ENCODE data around the gene ZSWIM9.
"Not testable (repeated sequence)": the region's sequence is repeated elsewhere in the genome, so short reads cannot be mapped to it uniquely, and the experiment has no call there.

Gene ZSWIM9

DNA sequence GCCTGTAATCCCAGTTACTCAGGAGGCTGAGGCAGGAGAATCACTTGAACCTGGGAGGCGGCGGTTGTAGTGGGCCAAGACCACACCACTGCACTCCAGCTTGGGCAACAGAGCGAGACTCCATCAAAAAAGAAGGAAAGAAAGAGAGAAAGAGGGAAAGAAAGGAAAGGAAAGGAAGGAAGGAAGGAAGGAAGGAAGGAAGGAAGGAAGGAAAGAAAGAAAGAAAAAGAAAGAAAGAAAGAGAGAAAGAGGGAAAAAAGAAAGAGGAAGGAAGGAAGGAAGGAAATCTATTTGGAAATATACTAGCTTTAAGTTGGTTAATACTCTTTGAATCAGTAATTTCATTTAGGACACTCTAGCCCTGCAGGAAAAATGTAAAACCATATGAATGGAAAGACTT, 50.3 kb downstream of the ZSWIM9 start:
- DNase-seq = not testable (repeated sequence)

DNA sequence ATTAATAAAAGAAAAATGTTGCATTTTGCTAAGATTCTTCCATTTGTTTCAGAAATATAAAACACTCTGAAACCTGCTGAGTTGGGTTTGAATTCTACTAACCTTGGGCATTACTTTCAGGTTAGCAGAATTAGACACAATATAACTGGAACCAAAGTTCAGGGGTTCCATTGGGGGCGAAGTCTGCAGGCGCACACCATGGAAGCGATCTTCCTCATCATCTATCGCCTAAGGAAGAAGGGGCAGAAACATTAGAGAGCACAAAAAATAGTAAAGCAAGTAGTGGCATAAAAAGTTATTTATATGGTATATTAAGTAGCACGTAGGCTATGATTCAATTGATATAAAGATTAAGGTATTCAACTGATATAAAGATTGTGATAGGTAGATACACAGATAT, 51.1 kb downstream of the ZSWIM9 start:
- no peak for DNase-seq

DNA sequence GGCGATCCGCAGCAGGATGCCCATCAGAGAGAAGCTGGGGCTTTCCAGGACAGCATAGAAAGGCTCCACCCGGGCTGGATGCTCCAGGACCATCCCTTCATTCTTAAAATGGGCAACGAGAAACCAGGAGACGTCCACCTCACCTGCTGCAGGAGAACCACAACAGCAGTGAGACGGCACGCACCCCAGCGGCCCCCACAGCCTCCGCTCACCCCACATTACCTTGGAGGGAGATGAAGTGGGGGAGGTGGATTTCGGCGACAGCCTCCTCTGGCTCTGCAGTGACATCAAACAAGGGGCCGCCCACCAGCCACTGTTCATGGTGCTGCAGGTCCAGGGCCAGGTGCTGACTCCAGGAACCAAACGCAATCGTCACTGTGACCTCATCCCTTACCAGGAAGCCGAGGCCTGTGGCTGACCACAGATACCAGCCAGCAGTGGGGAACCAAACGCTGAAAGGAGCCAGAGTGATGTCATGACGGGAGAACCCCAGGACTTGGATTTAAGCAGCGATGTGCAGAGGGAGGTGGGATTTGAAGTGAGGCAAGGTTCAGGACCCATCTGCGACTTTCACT, 60.2 kb downstream of the ZSWIM9 start:
- DNase-seq = no peak

DNA sequence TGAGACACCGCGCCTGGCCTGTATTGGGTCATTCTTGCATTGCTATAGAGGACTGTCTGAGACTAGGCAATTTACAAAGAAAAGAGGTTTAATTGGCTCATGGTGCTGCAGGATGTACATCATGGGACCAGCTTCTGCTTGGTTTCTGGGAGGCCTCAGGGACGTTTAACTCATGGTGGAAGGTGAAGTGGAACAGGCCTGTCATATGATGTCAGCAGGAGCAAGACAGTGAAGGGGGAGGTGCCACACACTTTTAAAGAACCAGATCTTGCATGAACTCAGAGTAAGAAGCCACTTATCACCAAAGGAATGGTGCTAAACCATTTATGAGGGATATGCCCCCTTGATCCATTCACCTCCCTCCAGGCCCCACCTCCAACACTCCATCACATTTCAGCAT, 66.6 kb downstream of the ZSWIM9 start:
- no peak for DNase-seq

DNA sequence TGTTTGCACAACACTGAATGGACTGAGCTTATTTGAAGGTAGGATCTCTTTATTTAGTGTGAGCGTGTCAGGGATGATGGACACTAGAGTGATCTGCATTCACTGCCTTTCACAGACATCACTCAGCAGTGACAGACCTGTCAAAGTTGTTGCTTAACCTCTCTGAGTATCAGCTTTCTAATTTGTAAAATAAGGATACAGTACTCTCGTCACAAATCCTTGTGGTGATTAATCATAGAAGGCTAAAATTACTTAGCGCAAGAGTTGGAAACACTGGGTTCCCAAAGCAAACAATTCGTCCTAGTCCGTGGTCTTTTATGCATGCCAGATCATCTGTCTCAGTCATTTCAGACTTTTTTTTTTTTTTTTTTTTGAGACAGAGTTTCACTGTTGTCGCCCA, 68.6 kb downstream of the ZSWIM9 start:
- no peak for DNase-seq

DNA sequence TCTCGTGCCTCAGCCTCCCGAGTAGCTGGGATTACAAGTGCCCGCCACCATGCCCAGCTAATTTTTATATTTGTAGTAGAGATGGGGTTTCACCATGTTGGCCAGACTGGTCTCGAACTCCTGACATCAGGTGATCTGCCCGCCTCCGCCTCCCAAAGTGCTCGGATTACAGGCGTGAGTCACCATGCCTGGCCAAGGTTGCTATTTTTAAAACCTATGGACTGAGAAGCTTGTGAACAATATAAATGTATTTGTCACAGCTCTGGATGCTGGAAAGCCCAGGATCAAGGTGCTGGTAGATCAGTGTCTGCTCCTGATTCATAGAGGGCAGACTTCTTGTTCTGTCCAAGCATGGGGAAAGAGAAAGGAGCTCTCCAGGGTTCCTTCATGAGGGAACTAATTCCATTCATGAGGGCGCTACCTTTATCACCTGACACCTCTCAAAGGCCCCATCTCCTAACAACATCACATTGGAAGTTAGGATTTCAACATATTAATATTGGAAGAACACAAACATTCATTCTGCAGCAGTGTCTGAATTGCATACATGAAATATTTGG, 69.2 kb downstream of the ZSWIM9 start:
- DNase-seq = no peak

DNA sequence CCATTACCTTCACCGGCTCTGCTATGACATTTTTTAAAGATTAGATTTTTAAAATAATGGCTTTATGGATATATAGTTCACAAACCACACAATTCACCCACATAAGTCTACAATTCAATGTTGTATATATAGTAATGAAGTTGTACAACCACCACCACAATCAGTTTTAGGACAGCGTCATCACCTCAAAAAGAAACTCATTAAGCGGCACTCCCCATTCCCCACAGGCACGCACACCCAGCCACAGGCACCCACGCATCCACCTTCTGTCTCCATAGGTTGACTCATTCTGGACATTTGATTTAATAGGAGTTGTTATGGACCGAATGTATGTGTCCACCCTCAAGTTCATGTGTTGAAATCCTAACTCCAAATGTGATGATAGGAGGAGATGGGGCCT, 71.3 kb downstream of the ZSWIM9 start:
- not testable (repeated sequence) for DNase-seq

DNA sequence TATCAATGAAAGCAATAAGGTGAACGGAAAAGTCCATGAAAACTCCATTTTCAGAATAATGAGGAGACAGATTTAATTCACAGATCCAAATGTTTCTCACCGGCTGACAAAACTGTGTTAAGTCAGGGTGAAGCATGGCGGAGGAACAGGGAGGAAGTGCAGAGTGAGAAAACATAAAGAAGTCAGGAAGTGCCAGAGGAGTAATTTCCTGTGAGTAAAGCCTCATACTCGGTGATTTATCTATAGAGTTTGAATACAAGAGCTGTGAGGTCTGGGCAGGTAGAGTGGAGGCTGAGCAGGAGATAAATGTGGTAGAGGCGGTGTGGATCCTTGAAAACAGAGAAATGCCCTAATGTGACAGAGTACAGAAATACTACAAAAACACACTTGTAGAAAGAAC, 73.8 kb downstream of the ZSWIM9 start:
- DNase-seq = no peak

DNA sequence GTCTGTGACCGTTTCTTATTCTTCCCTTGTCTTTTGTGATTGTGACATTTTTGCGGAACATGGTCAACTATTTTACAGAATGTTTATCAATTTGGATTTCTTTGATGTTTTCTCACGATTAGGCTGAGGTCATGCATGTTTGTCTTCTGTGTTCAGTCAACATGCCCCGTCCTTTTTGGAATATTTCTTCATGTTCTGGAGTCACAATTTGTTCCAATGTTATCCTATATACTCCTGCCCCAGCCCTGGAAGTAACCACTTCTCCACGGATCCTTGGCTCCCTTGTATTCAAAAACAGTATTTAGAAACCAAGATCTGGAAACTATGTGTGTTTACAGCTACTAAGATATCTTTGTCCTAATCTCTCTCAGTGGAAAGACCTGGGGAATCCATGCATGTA, 75.6 kb downstream of the ZSWIM9 start:
- no peak for DNase-seq

DNA sequence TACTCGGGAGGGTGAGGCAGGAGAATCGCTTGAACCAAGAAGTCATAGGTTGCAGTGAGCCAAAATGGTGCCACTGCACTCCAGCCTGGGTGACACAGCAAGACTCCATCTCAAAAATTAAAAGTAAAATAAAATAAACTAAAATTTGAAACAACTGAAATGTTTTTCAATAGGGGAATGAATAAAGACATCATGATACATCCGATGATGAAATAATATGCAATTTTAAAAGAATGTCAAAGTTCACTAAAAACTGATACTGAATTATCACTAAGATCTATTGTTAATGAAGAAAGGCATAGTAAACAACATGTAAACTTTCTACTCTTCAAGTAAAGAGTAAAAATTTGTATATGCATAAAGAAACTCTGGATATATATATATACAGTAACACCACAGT, 76.7 kb downstream of the ZSWIM9 start:
- DNase-seq = no peak
